Measurements from ENCODE around the gene ELF3.
"Not testable (repeated sequence)": the region's sequence is repeated elsewhere in the genome, so short reads cannot be mapped to it uniquely, and the experiment has no call there.

GRCh38 chr1:202061787-202062186 lies 51.4 kb downstream of the ELF3 start:
- TF ChIP-seq POLR2AphosphoS5 (IDR thresholded peaks at IDR 0.05); CTCF (IDR thresholded peaks at IDR 0.05); POLR2A (IDR thresholded peaks at IDR 0.05; ENCODE audit: low read depth): not testable (repeated sequence)

Data from esophagus muscularis mucosa (tissue), 3 donors.